WTC11 (cell line): ENCODE data around the gene MCCC2. TPM values are rescaled to one million over a fixed set of nuclear protein-coding genes. Genes with fewer than 3 reads are reported as not detected.
A peak's percentile ranks its signal among the peaks of the same experiment; 100 is the strongest.

Source experiments
- ARID4B ChIP-seq: sonication (generic); formaldehyde crosslinking; IDR thresholded peaks from 2 replicates; pipeline ENCODE4 v1.8.0; 2023; ENCODE audit warnings: missing genetic modification reagents, mild to moderate bottlenecking, borderline replicate concordance
- ATF2 ChIP-seq: sonication (generic); formaldehyde crosslinking; IDR thresholded peaks from 2 replicates; pipeline ENCODE4 v1.8.1; 2022; ENCODE audit warnings: low read depth, missing genetic modification reagents, borderline replicate concordance
- CTCF ChIP-seq: fragments of 200-600 bp; IDR thresholded peaks from 2 replicates; pipeline ENCODE4 v1.8.0; 2022; ENCODE audit warnings: antibody characterized with exemption
- EMX1 ChIP-seq: fragments of 250-450 bp; sonication (Bioruptor Pico); IDR thresholded peaks from 2 replicates; pipeline ENCODE4 v1.8.0; 2021; ENCODE audit warnings: mild to moderate bottlenecking
- ESRRA ChIP-seq: sonication (generic); formaldehyde crosslinking; IDR thresholded peaks from 2 replicates; pipeline ENCODE4 v1.8.1; 2022; ENCODE audit warnings: mild to moderate bottlenecking, missing genetic modification reagents, borderline replicate concordance
- FOXJ3 ChIP-seq: sonication (generic); formaldehyde crosslinking; IDR thresholded peaks from 2 replicates; pipeline ENCODE4 v1.9.0; 2021; ENCODE audit warnings: missing genetic modification reagents, mild to moderate bottlenecking, borderline replicate concordance
- GRHL2 ChIP-seq: fragments of 250-450 bp; sonication (Bioruptor Pico); IDR thresholded peaks from 2 replicates; pipeline ENCODE4 v1.8.0; 2022; ENCODE audit warnings: mild to moderate bottlenecking, moderate library complexity; ENCODE audit not compliant: insufficient replicate concordance, severe bottlenecking
- MYBL2 ChIP-seq: sonication (generic); formaldehyde crosslinking; IDR thresholded peaks from 2 replicates; pipeline ENCODE4 v1.8.1; 2023; ENCODE audit warnings: mild to moderate bottlenecking, moderate library complexity, missing genetic modification reagents
- NFYB ChIP-seq: sonication (generic); formaldehyde crosslinking; conservative IDR thresholded peaks from 2 replicates; pipeline ENCODE4 v1.8.0; 2022; ENCODE audit warnings: low read depth, missing genetic modification reagents
- NR3C1 ChIP-seq: sonication (generic); formaldehyde crosslinking; conservative IDR thresholded peaks from 2 replicates; pipeline ENCODE4 v1.8.1; 2023; ENCODE audit warnings: low read depth, mild to moderate bottlenecking, missing genetic modification reagents
- RORB ChIP-seq: fragments of 250-450 bp; sonication (Bioruptor Pico); IDR thresholded peaks from 2 replicates; pipeline ENCODE4 v1.9.0; 2021; ENCODE audit warnings: mild to moderate bottlenecking
- SMAD3 ChIP-seq: sonication (generic); formaldehyde crosslinking; IDR thresholded peaks from 2 replicates; pipeline ENCODE4 v1.8.0; 2022; ENCODE audit warnings: missing genetic modification reagents, mild to moderate bottlenecking, borderline replicate concordance
- TEAD1 ChIP-seq: sonication (generic); formaldehyde crosslinking; IDR thresholded peaks from 2 replicates; pipeline ENCODE4 v1.8.0; 2022; ENCODE audit warnings: mild to moderate bottlenecking, missing genetic modification reagents
- TEAD4 ChIP-seq: sonication (generic); formaldehyde crosslinking; IDR thresholded peaks from 2 replicates; pipeline ENCODE4 v1.8.0; 2022; ENCODE audit warnings: mild to moderate bottlenecking, missing genetic modification reagents
- TP53 ChIP-seq: sonication (generic); formaldehyde crosslinking; IDR thresholded peaks from 2 replicates; pipeline ENCODE4 v1.8.1; 2023; ENCODE audit warnings: mild to moderate bottlenecking, missing genetic modification reagents
- ZNF121 ChIP-seq: sonication (generic); formaldehyde crosslinking; IDR thresholded peaks from 2 replicates; pipeline ENCODE4 v1.8.0; 2023; ENCODE audit warnings: missing genetic modification reagents
- ZNF232 ChIP-seq: sonication (generic); formaldehyde crosslinking; IDR thresholded peaks from 2 replicates; pipeline ENCODE4 v1.8.0; 2022; ENCODE audit warnings: mild to moderate bottlenecking, missing genetic modification reagents
- ZNF423 ChIP-seq: fragments of 250-450 bp; sonication (Bioruptor Pico); IDR thresholded peaks from 2 replicates; pipeline ENCODE4 v2.1.2; 2022; ENCODE audit warnings: mild to moderate bottlenecking, moderate library complexity
- ZNF671 ChIP-seq: fragments of 250-450 bp; sonication (Bioruptor Pico); IDR thresholded peaks from 2 replicates; pipeline ENCODE4 v1.8.0; 2021; ENCODE audit warnings: mild to moderate bottlenecking
- total RNA-seq: library from RNA; stranded (reverse); gene quantifications from 3 replicates; pipeline ENCODE4 v1.2.3, GENCODE V29; 2021
- TF ChIP-seq, protein P1 (sequence below): sonication (generic); formaldehyde crosslinking; IDR thresholded peaks from 2 replicates; pipeline ENCODE4 v1.8.0; 2022; ENCODE audit warnings: mild to moderate bottlenecking, missing genetic modification reagents
- TF ChIP-seq, protein P2 (sequence below): sonication (generic); formaldehyde crosslinking; IDR thresholded peaks from 2 replicates; pipeline ENCODE4 v1.8.0; 2022; ENCODE audit warnings: mild to moderate bottlenecking, missing genetic modification reagents
- TF ChIP-seq, protein P3 (sequence below): fragments of 250-450 bp; sonication (Bioruptor Pico); IDR thresholded peaks from 2 replicates; pipeline ENCODE4 v1.8.0; 2021; ENCODE audit warnings: mild to moderate bottlenecking
- TF ChIP-seq, protein P4 (sequence below): sonication (generic); formaldehyde crosslinking; IDR thresholded peaks from 2 replicates; pipeline ENCODE4 v1.8.1; 2022; ENCODE audit warnings: mild to moderate bottlenecking, missing genetic modification reagents, moderate library complexity, borderline replicate concordance
- TF ChIP-seq, protein P5 (sequence below): fragments of 250-450 bp; sonication (Bioruptor Pico); IDR thresholded peaks from 2 replicates; pipeline ENCODE4 v1.9.0; 2021; ENCODE audit warnings: mild to moderate bottlenecking

The MCCC2 gene
- total RNA-seq, 1 experiment from 2014 or later: 65.0 TPM

GRCh38 chr5:71586941-71587765 lies at the start of gene MCCC2 (continued):
- TF ChIP-seq ESRRA (CRISPR knock-in tag): no peak
- no peak for TF ChIP-seq ZNF121 (CRISPR knock-in tag)
- peak; percentile 86; the same call in 1 of the 2 replicates for TF ChIP-seq SMAD3 (CRISPR knock-in tag)
- TF ChIP-seq TEAD4 (CRISPR knock-in tag): no peak
- TF ChIP-seq, protein P1, sequence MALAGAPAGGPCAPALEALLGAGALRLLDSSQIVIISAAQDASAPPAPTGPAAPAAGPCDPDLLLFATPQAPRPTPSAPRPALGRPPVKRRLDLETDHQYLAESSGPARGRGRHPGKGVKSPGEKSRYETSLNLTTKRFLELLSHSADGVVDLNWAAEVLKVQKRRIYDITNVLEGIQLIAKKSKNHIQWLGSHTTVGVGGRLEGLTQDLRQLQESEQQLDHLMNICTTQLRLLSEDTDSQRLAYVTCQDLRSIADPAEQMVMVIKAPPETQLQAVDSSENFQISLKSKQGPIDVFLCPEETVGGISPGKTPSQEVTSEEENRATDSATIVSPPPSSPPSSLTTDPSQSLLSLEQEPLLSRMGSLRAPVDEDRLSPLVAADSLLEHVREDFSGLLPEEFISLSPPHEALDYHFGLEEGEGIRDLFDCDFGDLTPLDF (CRISPR knock-in tag): no peak
- TF ChIP-seq ZNF671 (CRISPR knock-in tag): no peak
- peak; percentile 88; the same call in 1 of the 2 replicates for TF ChIP-seq MYBL2 (CRISPR knock-in tag)
- TF ChIP-seq, protein P2, sequence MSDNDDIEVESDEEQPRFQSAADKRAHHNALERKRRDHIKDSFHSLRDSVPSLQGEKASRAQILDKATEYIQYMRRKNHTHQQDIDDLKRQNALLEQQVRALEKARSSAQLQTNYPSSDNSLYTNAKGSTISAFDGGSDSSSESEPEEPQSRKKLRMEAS (CRISPR knock-in tag): peak; percentile 96
- no peak for TF ChIP-seq NR3C1 (CRISPR knock-in tag)
- peak; percentile 87; the same call in 1 of the 2 replicates for TF ChIP-seq TEAD1 (CRISPR knock-in tag)
- TF ChIP-seq, protein P3, sequence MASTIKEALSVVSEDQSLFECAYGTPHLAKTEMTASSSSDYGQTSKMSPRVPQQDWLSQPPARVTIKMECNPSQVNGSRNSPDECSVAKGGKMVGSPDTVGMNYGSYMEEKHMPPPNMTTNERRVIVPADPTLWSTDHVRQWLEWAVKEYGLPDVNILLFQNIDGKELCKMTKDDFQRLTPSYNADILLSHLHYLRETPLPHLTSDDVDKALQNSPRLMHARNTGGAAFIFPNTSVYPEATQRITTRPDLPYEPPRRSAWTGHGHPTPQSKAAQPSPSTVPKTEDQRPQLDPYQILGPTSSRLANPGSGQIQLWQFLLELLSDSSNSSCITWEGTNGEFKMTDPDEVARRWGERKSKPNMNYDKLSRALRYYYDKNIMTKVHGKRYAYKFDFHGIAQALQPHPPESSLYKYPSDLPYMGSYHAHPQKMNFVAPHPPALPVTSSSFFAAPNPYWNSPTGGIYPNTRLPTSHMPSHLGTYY (CRISPR knock-in tag): no peak
- TF ChIP-seq FOXJ3: no peak
- TF ChIP-seq, protein P4, sequence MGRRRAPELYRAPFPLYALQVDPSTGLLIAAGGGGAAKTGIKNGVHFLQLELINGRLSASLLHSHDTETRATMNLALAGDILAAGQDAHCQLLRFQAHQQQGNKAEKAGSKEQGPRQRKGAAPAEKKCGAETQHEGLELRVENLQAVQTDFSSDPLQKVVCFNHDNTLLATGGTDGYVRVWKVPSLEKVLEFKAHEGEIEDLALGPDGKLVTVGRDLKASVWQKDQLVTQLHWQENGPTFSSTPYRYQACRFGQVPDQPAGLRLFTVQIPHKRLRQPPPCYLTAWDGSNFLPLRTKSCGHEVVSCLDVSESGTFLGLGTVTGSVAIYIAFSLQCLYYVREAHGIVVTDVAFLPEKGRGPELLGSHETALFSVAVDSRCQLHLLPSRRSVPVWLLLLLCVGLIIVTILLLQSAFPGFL (CRISPR knock-in tag): no peak
- TF ChIP-seq NFYB (CRISPR knock-in tag): peak; percentile 85
- TF ChIP-seq ZNF232: peak; percentile 76; the same call in 1 of the 2 replicates
- no peak for TF ChIP-seq GRHL2
- TF ChIP-seq, protein P5, sequence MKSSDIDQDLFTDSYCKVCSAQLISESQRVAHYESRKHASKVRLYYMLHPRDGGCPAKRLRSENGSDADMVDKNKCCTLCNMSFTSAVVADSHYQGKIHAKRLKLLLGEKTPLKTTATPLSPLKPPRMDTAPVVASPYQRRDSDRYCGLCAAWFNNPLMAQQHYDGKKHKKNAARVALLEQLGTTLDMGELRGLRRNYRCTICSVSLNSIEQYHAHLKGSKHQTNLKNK: no peak
- TF ChIP-seq ATF2 (CRISPR knock-in tag): no peak
- no peak for TF ChIP-seq ZNF423 (CRISPR knock-in tag)
- TF ChIP-seq ARID4B (CRISPR knock-in tag): peak; percentile 89; the same call in 1 of the 2 replicates
- TF ChIP-seq EMX1 (CRISPR knock-in tag): no peak
- TF ChIP-seq TP53 (CRISPR knock-in tag): no peak
- no peak for TF ChIP-seq CTCF
- no peak for TF ChIP-seq RORB (CRISPR knock-in tag)
